Keratinocyte (primary cell): ENCODE results near the gene C6orf15.

Source experiments
- CTCF ChIP-seq, 3 experiments: IDR thresholded peaks in 1 of 3; conservative IDR thresholded peaks in 1 of 3; optimal IDR thresholded peaks in 1 of 3; 2 replicates in 2 of 3; 3 replicates in 1 of 3; pipeline versions ENCODE3 to v1.5.1; 2011; ENCODE audit warnings: low read length in 3 of 3, mild to moderate bottlenecking in 3 of 3, moderate library complexity in 2 of 3, control low read depth in 1 of 3, inconsistent platforms in 1 of 3; ENCODE audit not compliant: insufficient read depth in 2 of 3; ENCODE audit errors: extremely low read depth in 1 of 3
- EZH2 ChIP-seq: IDR thresholded peaks from one replicate; pipeline ENCODE4 v1.6.1; 2012; ENCODE audit warnings: inconsistent platforms, mild to moderate bottlenecking, low read length, moderate library complexity

- TF ChIP-seq CTCF (optimal IDR thresholded peaks at IDR 0.05 in 1 of 3, IDR thresholded peaks at IDR 0.05 in 1 of 3, conservative IDR thresholded peaks at IDR 0.05 in 1 of 3; ENCODE audit: extremely low read depth in 1 of 3, insufficient read depth in 2 of 3, low read length in 3 of 3) (no peak), EZH2 (no peak)
These were observed 4.4 kb upstream of the C6orf15 start for GRCh38 chr6:31116661-31117385.
